Measurements from ENCODE around the gene USHBP1. TPM values are rescaled to one million over a fixed set of nuclear protein-coding genes. Genes with fewer than 3 reads are reported as not detected.

Gene USHBP1
- total and polyA plus RNA-seq, 2 of the 13 experiments (the other 11 are each of a cell fraction or from before 2014, with no cell fraction given), result 0.15 to 1.5 TPM

DNA sequence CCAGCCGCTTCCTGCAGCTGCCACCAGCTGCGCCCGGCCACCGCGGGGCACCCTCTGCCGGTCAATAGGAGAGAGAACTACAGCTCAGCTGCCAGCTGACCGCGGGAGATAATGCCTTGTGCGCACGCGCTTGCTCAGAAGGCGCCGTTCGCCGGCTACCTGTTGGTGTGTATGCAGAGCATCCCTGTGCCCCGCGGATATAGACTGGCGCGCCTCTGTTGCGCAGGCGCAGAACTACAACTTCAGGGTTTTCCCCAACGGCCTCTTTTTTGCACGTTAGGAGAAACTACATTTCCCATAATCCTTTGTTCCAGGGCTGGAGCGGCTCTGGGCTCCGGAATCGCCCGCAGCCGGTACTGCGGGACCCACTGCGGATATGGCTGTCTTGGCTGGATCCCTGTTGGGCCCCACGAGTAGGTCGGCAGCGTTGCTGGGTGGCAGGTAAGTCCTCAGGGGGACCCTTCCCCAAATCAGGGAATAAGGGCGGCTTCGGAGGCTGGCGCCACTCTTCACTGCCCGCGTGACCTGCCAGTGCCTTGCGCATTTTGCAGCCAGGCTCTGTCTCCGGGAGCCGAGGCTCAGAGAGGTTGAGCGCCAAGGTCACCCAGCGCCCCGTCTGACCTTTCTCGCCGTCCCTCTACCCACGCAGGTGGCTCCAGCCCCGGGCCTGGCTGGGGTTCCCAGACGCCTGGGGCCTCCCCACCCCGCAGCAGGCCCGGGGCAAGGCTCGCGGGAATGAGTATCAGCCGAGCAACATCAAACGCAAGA is 41.2 kb upstream of the USHBP1 start, which contains the start of gene MRPL34 (continued):
- TF ChIP-seq TCF12 (IDR thresholded peaks at IDR 0.05) (no peak), TCF12 (CRISPR knock-in tag; IDR thresholded peaks at IDR 0.05) (0 out of 2 replicates have a peak, but pooled peaks have one; percentile 20), PHF8 (CRISPR knock-in tag; IDR thresholded peaks at IDR 0.05) (peak; percentile 82), TEAD2 (CRISPR knock-in tag; IDR thresholded peaks at IDR 0.05) (no peak), ZNF83 (CRISPR knock-in tag; IDR thresholded peaks at IDR 0.05; ENCODE audit: borderline replicate concordance) (no peak), ESRRA (CRISPR knock-in tag; IDR thresholded peaks at IDR 0.05; ENCODE audit: low read depth) (peak; percentile 94), NFYC (CRISPR knock-in tag; IDR thresholded peaks at IDR 0.05) (peak; percentile 41), ZNF121 (CRISPR knock-in tag; IDR thresholded peaks at IDR 0.05) (no peak), HMGA1 (CRISPR knock-in tag; conservative IDR thresholded peaks at IDR 0.05) (no peak), ZNF567 (CRISPR knock-in tag; IDR thresholded peaks at IDR 0.05; ENCODE audit: borderline replicate concordance) (no peak), MTA3 (CRISPR knock-in tag; IDR thresholded peaks at IDR 0.05) (no peak), NPAS2 (CRISPR knock-in tag; IDR thresholded peaks at IDR 0.05; ENCODE audit: borderline replicate concordance) (no peak), ATM (IDR thresholded peaks at IDR 0.05; ENCODE audit: borderline replicate concordance) (no peak), IRF9 (CRISPR knock-in tag; IDR thresholded peaks at IDR 0.05; ENCODE audit: borderline replicate concordance) (no peak), ZNF720 (CRISPR knock-in tag; IDR thresholded peaks at IDR 0.05) (no peak), REXO4 (CRISPR knock-in tag; IDR thresholded peaks at IDR 0.05; ENCODE audit: borderline replicate concordance) (no peak), SATB2 (CRISPR knock-in tag; IDR thresholded peaks at IDR 0.05) (peak; percentile 77; the same call in 1 of the 2 replicates)
- TF ChIP-seq, protein P1, sequence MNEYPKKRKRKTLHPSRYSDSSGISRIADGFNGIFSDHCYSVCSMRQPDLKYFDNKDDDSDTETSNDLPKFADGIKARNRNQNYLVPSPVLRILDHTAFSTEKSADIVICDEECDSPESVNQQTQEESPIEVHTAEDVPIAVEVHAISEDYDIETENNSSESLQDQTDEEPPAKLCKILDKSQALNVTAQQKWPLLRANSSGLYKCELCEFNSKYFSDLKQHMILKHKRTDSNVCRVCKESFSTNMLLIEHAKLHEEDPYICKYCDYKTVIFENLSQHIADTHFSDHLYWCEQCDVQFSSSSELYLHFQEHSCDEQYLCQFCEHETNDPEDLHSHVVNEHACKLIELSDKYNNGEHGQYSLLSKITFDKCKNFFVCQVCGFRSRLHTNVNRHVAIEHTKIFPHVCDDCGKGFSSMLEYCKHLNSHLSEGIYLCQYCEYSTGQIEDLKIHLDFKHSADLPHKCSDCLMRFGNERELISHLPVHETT (CRISPR knock-in tag; conservative IDR thresholded peaks at IDR 0.05), result 0 out of 2 replicates have a peak, but pooled peaks have one; percentile 34
- TF ChIP-seq, protein P2, sequence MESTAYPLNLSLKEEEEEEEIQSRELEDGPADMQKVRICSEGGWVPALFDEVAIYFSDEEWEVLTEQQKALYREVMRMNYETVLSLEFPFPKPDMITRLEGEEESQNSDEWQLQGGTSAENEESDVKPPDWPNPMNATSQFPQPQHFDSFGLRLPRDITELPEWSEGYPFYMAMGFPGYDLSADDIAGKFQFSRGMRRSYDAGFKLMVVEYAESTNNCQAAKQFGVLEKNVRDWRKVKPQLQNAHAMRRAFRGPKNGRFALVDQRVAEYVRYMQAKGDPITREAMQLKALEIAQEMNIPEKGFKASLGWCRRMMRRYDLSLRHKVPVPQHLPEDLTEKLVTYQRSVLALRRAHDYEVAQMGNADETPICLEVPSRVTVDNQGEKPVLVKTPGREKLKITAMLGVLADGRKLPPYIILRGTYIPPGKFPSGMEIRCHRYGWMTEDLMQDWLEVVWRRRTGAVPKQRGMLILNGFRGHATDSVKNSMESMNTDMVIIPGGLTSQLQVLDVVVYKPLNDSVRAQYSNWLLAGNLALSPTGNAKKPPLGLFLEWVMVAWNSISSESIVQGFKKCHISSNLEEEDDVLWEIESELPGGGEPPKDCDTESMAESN (CRISPR knock-in tag; conservative IDR thresholded peaks at IDR 0.05), result peak; percentile 75
- TF ChIP-seq, protein P3, sequence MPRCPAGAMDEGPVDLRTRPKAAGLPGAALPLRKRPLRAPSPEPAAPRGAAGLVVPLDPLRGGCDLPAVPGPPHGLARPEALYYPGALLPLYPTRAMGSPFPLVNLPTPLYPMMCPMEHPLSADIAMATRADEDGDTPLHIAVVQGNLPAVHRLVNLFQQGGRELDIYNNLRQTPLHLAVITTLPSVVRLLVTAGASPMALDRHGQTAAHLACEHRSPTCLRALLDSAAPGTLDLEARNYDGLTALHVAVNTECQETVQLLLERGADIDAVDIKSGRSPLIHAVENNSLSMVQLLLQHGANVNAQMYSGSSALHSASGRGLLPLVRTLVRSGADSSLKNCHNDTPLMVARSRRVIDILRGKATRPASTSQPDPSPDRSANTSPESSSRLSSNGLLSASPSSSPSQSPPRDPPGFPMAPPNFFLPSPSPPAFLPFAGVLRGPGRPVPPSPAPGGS (CRISPR knock-in tag; IDR thresholded peaks at IDR 0.05), result peak; percentile 56; the same call in 1 of the 2 replicates
- TF ChIP-seq, protein P4, sequence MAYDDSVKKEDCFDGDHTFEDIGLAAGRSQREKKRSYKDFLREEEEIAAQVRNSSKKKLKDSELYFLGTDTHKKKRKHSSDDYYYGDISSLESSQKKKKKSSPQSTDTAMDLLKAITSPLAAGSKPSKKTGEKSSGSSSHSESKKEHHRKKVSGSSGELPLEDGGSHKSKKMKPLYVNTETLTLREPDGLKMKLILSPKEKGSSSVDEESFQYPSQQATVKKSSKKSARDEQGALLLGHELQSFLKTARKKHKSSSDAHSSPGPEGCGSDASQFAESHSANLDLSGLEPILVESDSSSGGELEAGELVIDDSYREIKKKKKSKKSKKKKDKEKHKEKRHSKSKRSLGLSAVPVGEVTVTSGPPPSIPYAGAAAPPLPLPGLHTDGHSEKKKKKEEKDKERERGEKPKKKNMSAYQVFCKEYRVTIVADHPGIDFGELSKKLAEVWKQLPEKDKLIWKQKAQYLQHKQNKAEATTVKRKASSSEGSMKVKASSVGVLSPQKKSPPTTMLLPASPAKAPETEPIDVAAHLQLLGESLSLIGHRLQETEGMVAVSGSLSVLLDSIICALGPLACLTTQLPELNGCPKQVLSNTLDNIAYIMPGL (CRISPR knock-in tag; IDR thresholded peaks at IDR 0.05; ENCODE audit: borderline replicate concordance in 1 of 2, low read depth in 1 of 2), result peak; percentile 72 to 89

All from HepG2 (cell line).